ENCODE data around the gene KNDC1.

The KNDC1 gene

GRCh38 chr10:133270773-133271297, 110.8 kb downstream of the KNDC1 start:
- in situ Hi-C loops (cut with HindIII; ENCODE audit: low sequenced_read_pairs), result loop anchor here (25.0 kb wide), 1 partner anchor 109 kb away; the partner anchor contains the start of gene KNDC1

GRCh38 chr10:133271521-133272300, 111.7 kb downstream of the KNDC1 start:
- in situ Hi-C loops (cut with HindIII; ENCODE audit: low sequenced_read_pairs), result loop anchor here (25.0 kb wide), 1 partner anchor 109 kb away; the partner anchor contains the start of gene KNDC1

DNA sequence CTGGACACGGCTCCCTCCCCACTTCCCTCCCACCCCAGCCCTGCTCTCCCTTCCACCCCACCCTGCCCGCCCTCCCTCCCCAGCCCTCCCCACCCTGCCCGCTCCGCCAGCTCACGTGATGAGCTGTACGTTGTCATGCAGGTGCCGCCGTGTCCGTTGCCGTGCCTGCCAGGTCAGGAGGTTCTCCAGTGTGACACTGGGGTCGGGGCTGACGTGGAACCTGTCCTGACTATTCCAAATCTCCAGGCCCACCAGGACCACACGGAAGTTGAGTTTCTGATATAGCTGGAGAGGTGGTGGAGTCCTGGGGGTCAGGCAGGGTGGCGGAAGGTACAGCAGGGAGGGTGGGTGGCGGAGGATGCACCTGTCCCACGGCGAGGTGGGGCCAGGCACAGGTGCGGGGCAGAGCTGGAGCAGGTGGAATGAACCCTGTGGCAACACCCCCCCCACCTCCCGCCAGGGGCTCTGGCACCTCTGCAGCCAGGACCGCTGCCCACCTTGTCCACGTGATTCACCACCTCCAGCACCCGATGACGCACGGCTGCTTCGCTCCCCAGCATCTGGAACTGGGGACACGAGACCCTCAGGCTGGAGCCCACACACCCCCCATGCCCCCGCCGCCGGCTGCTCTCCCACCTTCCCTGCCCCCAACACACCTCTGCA, 112.4 kb downstream of the KNDC1 start:
- in situ Hi-C loops (cut with HindIII; ENCODE audit: low sequenced_read_pairs), result loop anchor here (25.0 kb wide), 1 partner anchor 110 kb away; the partner anchor contains the start of gene KNDC1

- in situ Hi-C loops (cut with HindIII; ENCODE audit: low sequenced_read_pairs), result loop anchor here (25.0 kb wide), 1 partner anchor 111 kb away; the partner anchor contains the start of gene KNDC1
Measured at GRCh38 chr10:133272964-133273420, 113.0 kb downstream of the KNDC1 start.

- in situ Hi-C loops (cut with HindIII; ENCODE audit: low sequenced_read_pairs), result loop anchor here (25.0 kb wide), 1 partner anchor 111 kb away; the partner anchor contains the start of gene KNDC1
Measured at GRCh38 chr10:133273534-133274143, 113.6 kb downstream of the KNDC1 start.

DNA sequence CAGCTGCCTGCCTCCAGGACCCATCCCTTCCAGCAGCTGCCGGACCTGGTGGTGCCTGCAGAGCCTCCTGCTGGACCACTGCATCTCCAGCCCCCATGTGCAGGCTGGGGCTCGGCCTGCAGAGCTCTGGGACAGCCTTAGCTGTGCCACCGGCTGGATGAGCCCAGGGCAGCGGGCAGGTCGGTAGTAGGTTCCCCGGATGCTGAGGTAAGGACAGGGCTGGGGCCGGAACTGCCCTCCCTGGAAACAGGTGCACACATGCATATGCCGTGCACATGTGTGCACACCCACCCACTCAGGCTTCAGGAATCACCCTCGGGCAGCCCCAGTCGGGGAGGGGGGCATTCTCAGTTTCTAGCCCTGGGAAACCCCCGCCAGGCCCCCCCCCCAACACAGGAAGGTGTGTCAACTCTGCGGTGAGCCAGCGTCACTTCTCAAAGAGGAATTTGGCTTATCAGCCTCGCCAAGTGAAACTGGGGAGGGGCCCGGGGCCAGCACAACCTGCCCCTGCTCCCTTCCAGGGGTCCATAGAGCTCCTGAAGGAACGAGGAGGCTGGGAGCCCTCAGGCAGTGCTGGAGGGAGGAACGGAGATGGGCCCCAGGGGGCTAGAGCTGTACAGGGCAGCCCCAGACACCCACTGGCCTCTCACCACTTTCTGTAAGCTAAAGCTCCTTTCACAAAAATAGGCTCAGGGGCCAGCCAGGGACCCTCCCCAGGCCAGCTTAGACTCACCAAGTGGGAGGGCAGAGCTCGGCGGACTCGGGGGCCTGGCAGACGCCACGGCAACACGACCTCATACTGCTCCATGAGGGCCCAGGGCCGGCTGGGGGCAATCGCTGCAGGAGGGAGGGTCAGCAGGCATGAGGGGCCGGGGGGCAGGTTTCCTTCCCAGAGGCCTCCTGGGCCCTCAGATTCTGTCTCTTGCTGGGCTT, 115.0 kb downstream of the KNDC1 start:
- in situ Hi-C loops (cut with HindIII; ENCODE audit: low sequenced_read_pairs), result loop anchor here (25.0 kb wide), 1 partner anchor 113 kb away; the partner anchor contains the start of gene KNDC1

DNA sequence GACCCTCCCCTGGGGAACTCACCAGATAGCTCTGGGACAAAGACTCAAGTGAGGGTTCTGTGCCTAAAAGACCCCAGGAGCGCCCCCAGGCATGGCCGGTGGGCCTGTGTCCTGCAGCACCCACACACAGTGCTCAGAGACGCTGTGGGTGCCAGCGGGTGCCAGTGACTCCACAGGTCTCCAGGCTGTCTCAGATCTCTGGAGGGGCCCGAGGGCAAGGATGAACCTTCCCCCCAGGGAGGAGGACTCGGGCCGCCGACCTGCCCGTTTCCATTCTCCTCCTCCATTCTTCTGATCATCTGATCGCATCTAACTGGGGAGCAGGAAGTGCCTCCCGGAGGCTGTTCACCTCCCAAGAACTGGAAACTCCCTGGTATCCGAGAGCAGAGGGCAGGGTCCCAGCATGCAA, 115.7 kb downstream of the KNDC1 start:
- in situ Hi-C loops (cut with HindIII; ENCODE audit: low sequenced_read_pairs), result no loop called here
